Stimulated activated CD4-positive, alpha-beta T cell treated with anti-CD3 and anti-CD28 coated beads, TNF-alpha, amount 100 ng/mL, for 4 hours (primary cell): ENCODE measurements around the gene MBD2.
A peak's percentile ranks its signal among the peaks of the same experiment; 100 is the strongest.
"Not testable (repeated sequence)": the region's sequence is repeated elsewhere in the genome, so short reads cannot be mapped to it uniquely, and the experiment has no call there.

ENCODE experiments used
- DNase-seq, 3 experiments: peaks; one replicate each; pipeline ENCODE4 v3.0.0-alpha.2; 2020; ENCODE audit warnings: low read depth in 3 of 3

MBD2 gene, protein sequence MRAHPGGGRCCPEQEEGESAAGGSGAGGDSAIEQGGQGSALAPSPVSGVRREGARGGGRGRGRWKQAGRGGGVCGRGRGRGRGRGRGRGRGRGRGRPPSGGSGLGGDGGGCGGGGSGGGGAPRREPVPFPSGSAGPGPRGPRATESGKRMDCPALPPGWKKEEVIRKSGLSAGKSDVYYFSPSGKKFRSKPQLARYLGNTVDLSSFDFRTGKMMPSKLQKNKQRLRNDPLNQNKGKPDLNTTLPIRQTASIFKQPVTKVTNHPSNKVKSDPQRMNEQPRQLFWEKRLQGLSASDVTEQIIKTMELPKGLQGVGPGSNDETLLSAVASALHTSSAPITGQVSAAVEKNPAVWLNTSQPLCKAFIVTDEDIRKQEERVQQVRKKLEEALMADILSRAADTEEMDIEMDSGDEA

DNA sequence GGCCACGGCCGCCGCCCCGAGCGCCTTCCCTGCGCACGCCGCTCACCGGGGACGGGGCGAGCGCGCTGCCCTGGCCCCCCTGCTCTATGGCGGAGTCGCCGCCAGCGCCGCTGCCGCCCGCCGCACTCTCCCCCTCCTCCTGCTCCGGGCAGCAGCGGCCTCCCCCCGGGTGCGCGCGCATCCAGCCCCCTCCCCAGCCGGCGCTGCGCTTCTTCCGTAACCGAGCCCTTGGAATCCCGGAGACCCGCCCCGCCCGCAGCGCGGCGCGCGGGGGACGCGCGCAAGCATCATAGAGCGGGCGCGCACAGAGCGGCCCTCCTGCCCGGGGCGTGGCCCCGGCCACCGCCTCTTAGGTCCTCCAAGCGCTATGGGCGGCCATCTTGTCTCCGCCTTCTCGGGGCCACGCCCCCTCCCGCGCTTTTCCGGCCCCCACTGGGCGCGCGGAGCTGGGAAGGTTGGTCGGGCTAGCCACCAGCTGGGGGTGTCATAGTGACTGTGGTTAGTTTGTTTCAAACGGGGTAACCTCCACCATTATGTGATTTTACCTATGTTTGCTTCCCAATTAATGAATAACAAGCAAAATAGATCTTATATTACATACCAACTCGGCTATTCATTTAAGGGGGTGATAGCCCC is at the start of gene MBD2:
MBD2 (minus strand) TSS at position 291 of the 636 bp plus-strand sequence; CDS start at position 181, 110 bp downstream.
- peak; percentile 85 to 90 (median 88) for DNase-seq

DNA sequence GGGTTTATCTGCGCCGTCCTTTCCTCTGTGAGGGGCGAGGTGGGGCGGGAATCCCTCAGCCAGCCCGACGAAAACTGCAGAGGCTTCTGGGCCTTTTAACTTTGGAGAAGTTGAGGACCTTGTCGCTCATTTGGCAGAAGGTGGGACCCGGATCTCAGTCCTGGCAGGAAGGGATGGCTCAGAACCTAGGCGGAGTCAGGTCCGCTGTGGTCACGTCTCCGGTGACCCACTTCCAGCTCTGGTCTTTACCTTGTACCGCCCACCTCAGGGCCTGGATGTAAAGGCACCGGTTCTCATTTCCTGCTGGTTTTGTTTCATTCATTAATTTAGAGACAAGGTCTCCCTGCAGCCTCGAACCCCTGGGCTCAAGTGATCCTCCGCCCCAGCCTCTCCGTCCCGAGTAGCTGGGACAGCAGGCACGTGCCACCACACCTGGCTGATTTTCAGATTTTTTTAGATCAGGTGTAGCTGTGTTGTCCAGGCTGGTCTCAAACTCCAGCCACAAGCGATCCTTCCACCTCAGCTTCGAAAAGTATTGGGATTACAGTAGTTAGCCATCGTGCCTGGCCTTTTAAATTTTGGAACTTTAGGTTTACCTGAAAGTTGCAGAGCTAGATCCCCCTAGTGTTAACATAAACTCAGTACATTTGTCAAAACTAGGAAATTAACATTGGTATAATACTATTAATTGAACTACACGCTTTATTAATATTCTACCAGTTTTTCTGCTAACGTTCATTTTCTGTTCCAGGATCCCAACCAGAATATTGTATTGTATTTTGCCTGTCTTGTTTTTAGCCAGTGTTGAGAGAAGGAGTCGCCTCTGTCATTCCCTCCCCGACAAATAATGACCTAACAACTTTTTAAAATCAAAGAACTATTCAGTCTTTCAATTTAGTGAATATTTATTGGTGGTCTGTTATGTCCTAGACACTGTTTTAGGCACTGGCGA is 45.7 kb upstream of the MBD2 start:
- peak in 1 of 3 experiments; percentile 30 for DNase-seq

DNA sequence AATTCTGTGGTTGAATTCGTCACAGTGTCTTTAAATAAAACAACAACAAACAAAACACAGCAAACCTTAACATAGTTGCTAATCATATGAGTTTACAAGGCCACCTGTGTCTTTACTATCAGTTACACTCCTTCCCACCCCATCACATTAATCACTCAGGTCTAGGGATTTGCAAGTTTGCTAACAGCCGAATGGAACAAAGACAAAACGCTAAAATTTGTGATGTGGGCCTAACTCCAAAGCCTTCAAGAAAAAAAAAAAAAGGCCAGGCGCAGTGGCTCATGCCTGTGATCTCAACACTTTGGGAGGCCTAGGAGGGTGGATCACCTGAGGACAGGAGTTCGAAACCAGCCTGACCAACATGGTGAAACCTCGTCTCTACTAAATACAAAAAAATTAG is 44.3 kb upstream of the MBD2 start:
- DNase-seq, result no peak

DNA sequence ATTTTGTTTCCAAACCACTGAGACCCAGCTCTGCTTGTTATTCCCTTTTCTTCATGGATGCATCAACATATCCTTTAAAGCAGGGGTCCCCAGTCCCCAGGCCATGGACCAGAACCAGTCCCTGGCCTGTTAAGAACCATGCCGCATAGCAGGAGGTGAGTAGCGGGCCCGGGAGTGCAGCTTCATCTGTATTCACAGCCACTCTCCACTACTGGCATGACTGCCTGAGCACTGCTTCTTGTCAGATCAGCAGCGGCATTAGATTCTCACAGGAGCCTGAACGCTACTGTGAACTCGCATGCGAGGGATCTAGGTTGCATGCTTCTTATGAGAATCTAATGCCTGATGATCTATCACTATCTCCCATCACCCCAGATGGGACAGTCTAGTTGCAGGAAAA is 43.2 kb upstream of the MBD2 start:
- DNase-seq, result no peak

DNA sequence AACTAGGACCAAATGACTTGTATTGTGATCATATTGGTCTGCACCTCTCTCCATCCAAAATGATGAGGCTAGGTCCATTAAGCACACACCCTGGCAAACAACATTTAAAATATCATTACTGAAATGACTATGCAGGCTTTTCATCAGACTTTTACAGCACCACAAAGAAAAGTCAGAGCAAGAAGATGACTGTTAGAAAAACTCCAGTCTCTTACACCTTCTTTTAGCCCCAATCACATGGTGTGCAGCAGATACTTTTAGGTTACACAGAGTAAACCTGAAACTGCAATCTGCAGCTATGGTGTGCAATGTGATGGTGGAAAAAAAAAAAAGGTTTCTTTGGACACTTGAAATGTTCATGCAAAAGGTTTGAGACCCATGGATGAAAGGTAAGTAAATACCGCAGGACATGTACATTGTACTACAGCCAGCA is 39.5 kb upstream of the MBD2 start:
- DNase-seq, result no peak

DNA sequence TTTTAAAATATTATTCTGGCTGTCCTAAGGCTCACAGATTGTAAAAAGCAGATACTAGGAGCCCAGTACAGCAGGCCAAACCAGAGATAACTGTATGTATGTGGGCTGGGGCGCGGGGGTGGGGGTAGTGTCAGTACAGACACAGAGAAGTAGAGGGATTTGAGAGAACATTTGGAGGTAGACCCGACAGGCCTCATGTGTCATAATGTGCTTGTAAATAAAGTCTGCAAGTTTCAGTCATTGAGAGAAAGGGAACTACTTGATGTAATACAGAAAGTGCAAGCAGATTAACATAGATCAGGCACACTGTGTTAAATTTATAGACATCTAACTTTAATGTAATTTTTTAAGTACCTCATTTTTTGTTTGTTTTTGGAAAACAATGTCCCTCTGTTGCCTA is 37.4 kb upstream of the MBD2 start:
- no peak for DNase-seq

DNA sequence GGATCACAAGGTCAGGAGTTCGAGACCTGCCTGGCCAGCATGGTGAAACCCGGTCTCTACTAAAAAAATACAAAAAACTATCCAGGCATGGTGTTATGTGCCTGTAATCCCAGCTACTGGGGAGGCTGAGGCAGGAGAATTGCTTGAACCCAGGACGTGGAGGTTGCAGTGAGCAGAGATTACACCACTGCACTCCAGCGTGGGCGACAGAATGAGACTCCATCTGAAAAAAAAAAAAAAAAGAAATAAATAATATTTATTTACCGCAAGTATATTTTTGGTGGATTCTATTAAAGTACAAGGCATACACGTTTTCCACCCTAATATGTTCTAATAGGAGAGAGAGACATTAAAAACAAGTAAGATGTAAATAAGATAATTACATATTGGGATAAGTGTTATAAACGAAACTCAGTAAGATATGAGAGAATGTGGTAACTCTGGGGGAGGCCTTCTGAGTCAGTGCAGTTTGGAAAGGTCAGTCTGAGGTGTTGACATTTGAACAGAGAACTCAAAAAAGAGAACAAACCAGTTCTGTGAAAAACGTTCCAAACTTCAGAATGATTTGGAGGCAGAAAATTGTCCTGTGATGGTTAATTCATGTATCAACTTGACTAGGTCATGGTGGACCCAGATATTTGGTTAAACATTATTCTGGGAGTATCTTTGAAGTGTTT is 36.1 kb upstream of the MBD2 start:
- no peak for DNase-seq

DNA sequence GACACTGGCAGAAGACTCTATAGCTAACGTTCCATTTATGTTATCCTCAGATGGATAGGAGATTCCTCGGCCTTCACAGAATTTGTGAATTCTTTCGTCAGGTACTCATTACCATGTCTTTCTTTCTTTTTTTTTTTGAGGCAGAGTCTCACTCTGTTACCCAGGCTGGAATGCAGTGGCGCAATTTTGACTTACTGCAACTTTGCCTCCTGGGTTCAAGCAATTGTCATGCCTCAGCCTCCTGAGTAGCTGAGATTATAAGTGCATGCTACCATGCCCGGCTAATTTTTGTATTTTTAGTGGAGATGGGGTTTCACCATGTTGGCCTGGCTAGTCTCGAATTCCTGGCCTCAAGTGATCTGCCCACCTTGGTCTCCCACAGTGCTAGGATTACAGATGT is 33.3 kb upstream of the MBD2 start:
- DNase-seq, result not testable (repeated sequence)

DNA sequence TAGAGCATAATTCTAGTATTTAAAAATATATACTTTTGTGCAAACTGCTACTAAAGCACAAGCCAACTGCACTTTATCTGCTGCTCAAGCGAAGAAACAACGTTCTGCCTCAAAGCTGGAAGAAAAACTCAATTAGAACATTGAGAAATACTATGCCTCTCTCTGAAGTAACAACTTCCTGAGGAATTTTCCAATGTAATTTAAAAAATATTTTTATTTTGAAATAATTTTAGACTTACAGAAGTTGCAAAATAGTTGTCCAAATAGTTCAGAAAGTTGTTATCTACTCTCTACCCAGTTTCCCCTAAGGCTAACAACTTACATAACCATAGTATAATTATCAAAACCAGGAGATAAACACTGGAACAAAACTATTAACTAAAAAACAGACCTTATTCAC is 32.5 kb upstream of the MBD2 start:
- DNase-seq, result no peak

DNA sequence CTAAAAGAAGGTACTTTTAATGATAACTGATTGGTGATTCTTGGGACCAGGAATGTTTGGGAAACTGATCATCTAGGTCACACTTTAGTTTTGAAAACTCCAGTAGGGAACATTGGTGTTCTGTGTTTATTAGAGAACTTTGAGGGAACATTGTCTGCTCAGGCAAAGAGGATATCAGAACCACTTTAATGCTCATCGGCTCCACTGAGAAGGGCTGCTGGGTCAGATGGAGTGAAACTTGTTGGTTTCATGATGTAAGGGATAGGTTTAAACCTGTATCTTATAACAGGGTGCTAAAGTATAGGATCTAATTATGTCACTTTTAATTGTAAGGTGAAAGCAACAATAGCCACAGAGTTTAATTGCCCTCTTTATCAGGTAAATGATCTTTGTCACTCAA is 30.7 kb upstream of the MBD2 start:
- DNase-seq, result no peak

DNA sequence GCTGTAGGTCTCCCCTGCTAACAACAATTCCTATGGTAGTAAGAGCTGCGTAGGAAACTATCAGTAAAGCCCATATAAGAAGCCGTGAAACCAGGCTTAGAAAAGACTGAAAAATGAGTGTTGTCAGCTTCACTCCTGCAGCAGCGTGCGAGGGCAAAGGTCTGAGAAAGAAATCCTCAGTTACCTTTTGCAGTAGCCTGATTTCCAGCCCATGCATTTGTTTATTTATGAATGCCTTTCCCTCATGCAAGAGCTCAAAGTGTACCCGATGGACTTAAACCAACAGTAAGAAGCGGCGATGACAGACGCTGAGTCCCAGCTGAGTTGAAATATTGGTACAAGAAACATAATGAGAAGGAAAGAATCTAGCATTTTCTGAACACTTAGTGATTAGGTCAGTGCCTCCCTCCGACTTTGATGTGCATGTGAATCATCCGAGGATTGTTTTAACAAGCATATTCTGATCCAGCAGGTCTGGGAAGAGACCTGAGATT is 29.8 kb upstream of the MBD2 start:
- DNase-seq, result no peak

DNA sequence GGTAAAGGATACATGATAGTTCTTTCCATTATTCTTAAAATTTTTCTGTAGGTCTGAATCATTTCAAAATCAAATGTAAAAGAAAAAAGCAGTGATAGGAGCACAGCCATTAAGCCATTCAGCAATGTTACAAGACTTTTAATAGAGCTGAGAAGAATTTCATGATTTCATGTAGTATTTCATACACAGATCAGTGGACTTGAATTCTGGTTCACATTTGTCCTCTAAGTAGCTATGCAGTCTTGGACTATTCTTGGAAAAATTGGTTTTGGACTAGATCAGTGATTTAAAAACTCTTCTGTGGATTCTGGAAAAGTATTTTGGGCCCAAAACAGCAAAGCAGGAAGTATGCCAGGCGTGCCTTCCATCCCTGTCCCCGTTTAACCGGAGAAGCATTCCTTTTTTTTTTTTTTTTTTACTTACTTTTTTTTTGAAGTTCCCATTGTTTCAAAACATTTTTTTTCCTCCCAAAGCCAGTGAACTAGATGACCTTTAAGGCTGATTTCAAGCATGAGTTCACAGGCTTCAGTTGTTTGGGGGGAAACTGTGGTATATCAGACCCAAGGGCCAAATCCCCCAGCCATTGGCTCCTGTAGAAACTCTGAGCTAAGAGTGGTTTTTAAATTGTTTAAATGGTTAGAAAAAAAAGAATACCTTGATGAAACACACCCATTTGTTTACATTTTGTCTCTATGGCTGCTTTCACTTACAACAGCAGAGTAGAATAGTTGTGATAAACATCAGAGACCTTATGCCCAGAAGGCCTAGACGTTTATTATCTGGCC is 27.3 kb upstream of the MBD2 start:
- no peak for DNase-seq

DNA sequence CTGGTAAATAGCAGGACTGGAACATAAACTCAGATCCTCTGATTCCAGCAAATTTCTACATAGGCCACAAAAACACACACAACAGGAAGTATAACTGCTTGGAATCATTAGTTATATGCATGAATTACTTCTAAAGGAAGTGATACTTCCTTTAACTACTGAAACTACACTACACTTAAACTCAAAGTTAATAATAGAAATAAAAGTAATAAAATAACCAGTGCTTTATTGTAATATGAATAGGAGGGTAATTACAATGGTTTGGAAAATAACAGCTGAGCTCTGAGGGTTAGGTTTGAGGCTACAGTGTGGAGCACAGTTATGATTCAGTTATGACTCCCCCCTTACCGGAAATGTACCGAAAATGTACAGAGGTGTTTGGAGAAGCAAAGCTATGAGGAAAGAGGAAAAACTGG is 26.4 kb upstream of the MBD2 start:
- no peak for DNase-seq

DNA sequence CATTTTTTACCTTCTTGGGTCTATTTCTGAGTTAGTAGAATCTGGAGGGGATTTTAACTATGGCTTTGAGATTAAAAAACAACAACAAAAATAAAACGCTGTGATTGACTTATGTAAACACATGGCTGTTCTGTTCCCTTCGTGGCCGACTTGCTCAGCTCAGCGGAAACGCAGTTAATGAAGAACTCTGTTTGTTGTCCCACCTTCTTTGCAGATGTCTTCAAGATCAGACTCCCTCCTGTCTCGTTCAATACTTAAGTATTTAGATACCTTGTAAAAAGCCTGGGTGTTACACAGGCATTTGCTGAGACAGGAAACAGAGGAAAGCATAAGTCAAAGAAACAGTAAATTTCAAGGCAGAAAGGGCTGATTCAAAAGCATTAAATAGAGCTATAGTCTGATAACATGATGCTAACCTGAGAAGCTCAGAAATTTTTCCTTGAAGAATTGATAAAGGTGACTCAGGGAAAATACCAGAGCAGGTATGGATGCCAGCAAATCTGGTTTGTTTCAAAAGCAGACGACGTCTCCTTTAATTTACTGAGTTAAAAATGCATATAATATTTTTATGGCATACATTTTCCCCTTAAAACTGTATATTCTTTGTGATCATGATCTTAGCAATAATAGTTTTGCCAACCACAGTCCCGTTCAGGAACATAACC is 23.2 kb upstream of the MBD2 start:
- no peak for DNase-seq

DNA sequence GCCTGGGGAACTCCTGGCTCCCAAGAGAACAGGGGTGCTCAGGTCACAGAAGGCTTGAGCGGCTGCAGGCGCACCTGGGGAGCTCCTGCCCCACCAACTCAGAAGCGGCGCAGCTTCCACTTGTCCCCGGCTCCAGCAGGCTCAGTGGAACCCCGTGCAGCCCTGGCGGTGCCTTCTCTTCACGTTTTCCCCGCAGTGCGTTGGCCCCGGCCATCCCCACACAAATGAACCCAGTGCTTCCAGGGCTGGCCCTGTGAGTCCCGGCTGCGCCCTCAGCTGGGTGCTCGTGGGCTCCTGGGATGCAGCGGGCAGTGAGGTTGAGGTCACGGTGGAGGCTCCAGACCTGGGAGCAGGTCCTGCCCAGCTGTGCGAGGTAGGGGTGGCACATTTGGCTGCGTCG is 17.9 kb upstream of the MBD2 start:
- DNase-seq, result no peak

DNA sequence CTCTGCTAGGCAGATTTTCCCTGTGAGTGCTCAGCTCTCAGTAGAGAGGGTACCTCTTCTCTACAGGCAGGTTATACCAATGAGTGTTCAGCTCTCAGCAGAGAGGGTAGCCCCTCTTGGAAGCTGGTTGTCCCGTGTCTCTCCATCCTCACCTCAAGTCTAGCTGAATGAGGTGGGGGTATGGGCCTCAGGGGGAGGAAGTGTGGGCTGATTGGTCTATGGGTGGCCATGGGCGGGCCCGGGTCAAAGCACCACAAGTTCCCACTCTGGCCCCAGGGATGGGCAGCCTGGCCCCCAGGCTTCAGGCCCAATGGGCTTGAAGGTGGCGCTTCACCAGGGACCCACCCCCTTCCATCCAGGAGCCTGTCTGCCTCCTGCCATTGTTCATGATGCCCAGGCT is 17.0 kb upstream of the MBD2 start:
- no peak for DNase-seq

DNA sequence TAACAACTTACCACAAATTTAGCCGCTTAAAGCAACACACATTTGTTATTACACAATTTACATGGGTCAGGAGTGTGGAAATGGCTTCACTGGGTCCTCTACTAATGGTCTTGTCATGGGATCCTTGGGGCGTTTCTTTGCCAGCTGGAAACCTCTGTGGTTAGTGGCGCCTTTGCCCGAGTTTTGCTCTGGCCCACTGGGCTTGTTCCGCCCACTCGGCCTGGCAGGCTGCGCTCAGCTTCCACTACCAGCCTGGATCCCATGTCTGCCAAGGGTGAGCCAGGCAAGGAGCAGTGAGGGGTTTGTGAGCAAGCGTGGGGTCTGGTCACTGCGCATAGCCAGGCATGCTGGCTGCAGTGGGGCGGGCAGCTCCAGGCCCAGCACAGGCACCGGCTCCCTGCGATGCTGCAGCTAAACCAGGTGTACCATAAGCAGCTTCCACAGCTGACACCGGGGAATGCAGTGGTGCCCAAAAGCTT is 16.2 kb upstream of the MBD2 start:
- DNase-seq, result no peak

DNA sequence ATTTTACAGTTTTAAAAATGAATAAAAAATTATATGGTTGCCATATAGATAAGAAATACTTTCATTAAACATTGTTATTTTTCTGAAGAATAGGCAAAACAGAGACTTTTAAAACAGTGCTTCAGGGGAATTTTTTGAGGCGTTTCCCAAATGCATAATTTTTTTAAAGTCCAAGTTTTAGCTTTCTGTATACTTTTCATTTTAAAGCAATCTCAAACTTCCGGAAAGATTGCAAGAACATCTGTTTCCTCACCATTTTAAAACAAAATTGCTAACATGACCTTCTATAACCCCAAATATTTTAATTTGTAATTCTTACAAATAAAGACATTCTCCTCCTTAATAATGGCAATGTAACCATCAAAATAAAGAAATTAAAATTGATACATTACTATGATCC is 15.1 kb upstream of the MBD2 start:
- DNase-seq, result no peak

DNA sequence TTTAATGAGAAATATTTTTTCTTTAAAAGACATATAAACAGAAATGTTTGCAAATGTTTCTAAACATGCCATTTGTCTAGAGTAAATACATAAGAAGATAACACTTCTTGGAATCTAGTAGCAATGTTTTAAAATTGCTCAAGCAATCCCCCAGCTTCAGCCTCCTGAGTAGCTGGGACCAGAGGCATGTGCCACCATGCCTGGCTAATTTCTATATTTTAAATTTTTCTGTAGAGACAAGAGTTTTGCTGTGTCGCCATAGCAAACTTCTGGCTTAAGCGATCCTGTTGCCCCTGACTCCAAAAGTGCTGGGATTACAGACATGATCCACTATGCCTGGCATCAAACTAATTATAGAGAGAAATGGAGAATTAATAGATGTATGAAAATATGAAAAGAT is 14.6 kb upstream of the MBD2 start:
- no peak for DNase-seq
